IMR-90 (cell line): ENCODE results near the gene U2SURP. TPM values are rescaled to one million over a fixed set of nuclear protein-coding genes. Genes with fewer than 3 reads are reported as not detected.

Experiments used
- microRNA-seq, 2 experiments: library from miRNA; stranded (forward) in 1 of 2; unstranded in 1 of 2; fragments of 10-50 nt in 1 of 2; fragments of <30 nt in 1 of 2; gene quantifications in 1 of 2; microRNA quantifications in 1 of 2; one replicate each; pipeline versions ENCODE3 to v1.1.0; 2013 to 2020; ENCODE audit not compliant: insufficient read depth in 1 of 2, insufficient read length in 1 of 2, unreplicated experiment in 1 of 2
- polyA plus RNA-seq, 3 experiments: library from polyadenylated mRNA; depleted of rRNA; stranded (reverse); fragments of >200 nt; gene quantifications; 2 replicates each; pipeline ENCODE4 v1.2.3, GENCODE V29; 2012; ENCODE audit warnings: low replicate concordance in 1 of 3
- small RNA-seq, 5 experiments: library from RNA; depleted of rRNA; stranded (forward); fragments of <200 nt; gene quantifications; one replicate each; pipeline ENCODE3, GENCODE V24; 2012
- total RNA-seq: library from RNA; depleted of rRNA; stranded (reverse); fragments of >200 nt; gene quantifications from 2 replicates; pipeline ENCODE4 v1.2.3, GENCODE V29; 2012; rRNA removed

Gene U2SURP
- total and polyA plus RNA-seq, 2 of the 4 experiments (the other 2 are of a cell fraction) = 24.8 to 29.4 TPM

Small RNA genes lying within 50 kb of the gene (microRNA-seq; reads per million reads assigned to microRNA genes)
- gene AC021074.2 (ENCODE audit: insufficient read depth, insufficient read length) = not detected

Small RNA genes lying within 50 kb of the gene (small RNA-seq; reads per million reads assigned to genes)
- 0 reads per million in 5 experiments for gene AC021074.2

Other genes starting within 250 kb of the U2SURP start
- gene PCOLCE2, start 112.5 kb upstream of the U2SURP start, total RNA-seq = 0.54 and 0.56 TPM in 2 replicates
- 0.50 and 0.67 TPM in 2 replicates for gene PCOLCE2, start 112.5 kb upstream of the U2SURP start, polyA plus RNA-seq (2012; rRNA removed)
- gene PAQR9, start 37.9 kb upstream of the U2SURP start, total RNA-seq = not detected in 2 replicates
- 0.04 and 0.05 TPM in 2 replicates for gene PAQR9, start 37.9 kb upstream of the U2SURP start, polyA plus RNA-seq (2012; rRNA removed)
- gene CHST2, start 118.2 kb downstream of the U2SURP start, total RNA-seq = 0.90 and 1.1 TPM in 2 replicates
- 1.4 TPM in 2 replicates for gene CHST2, start 118.2 kb downstream of the U2SURP start, polyA plus RNA-seq (2012; rRNA removed)